GM12878 (cell line): ENCODE measurements around the gene LRP1B. TPM values are rescaled to one million over a fixed set of nuclear protein-coding genes. Genes with fewer than 3 reads are reported as not detected.

Experiments
- ATAC-seq: fragments of 200-7000 bp; cut with Tn5 transposase; 3 replicates; pipeline ENCODE4 v1.9.1; 2020; ENCODE audit warnings: mild to moderate bottlenecking, moderate library complexity
- BruUV-seq: library from RNA; stranded (reverse); fragments of 400-500 nt; replicated peaks from 2 replicates; lab custom pipeline; 2021; lab: Mats Ljungman, UMichigan
- CTCF ChIA-PET: fragments of 300-600 bp; sonication (Branson Sonifier 250); formaldehyde crosslinking; extraction: SDS; loops from one replicate; lab custom pipeline; 2021; ENCODE audit warnings: inconsistent platforms; lab: Yijun Ruan, JAX
- POLR2A ChIA-PET: fragments of 350-600 bp; formaldehyde crosslinking; extraction: SDS; loops from one replicate; lab custom pipeline; 2021; ENCODE audit warnings: inconsistent platforms; lab: Charles Lee
- RAD21 ChIA-PET: fragments of 300-600 bp; sonication (Branson Sonifier 250); formaldehyde crosslinking; loops from one replicate; lab custom pipeline; 2023; ENCODE audit warnings: antibody characterized with exemption; ENCODE audit not compliant: unreplicated experiment; lab: Charles Lee
- SMC1A ChIA-PET: fragments of 300-600 bp; sonication (Branson Sonifier 250); formaldehyde crosslinking; loops from one replicate; lab custom pipeline; 2023; ENCODE audit not compliant: unreplicated experiment, uncharacterized antibody; lab: Charles Lee
- DNase-seq: peaks from one replicate; pipeline ENCODE4 v3.0.0-alpha.2; 2011; ENCODE audit warnings: low read depth, low spot score
- FAIRE-seq: peaks from 3 replicates; lab custom pipeline; 2011; peaks lifted over from hg19 to GRCh38; lab: Jason Lieb, UNC
- H2AFZ ChIP-seq: 2 replicates; pipeline ENCODE4 v1.6.0; 2011; ENCODE audit warnings: low read depth, low read length, control low read depth; ENCODE audit not compliant: control insufficient read depth
- H3K27ac ChIP-seq: 2 replicates; pipeline ENCODE4 v1.5.1; 2011; ENCODE audit warnings: control low read depth; ENCODE audit not compliant: control insufficient read depth, insufficient read depth
- H3K27me3 ChIP-seq, 2 experiments: replicated peaks in 1 of 2; 2 replicates each; pipeline versions ENCODE4 v1.6.0 to v1.6.1; 2011; ENCODE audit warnings: low read length in 1 of 2; ENCODE audit not compliant: control insufficient read depth in 2 of 2, insufficient read depth in 2 of 2
- H3K36me3 ChIP-seq, 2 experiments: 2 replicates each; pipeline ENCODE4 v1.5.1; 2011; ENCODE audit warnings: low read length in 1 of 2; ENCODE audit not compliant: control insufficient read depth in 2 of 2, insufficient read depth in 2 of 2
- H3K4me1 ChIP-seq: 2 replicates; pipeline ENCODE4 v1.6.1; 2011; ENCODE audit warnings: mild to moderate bottlenecking, low read length, moderate library complexity, mixed read lengths; ENCODE audit not compliant: control insufficient read depth, insufficient read depth
- H3K4me2 ChIP-seq: 2 replicates; pipeline ENCODE4 v1.6.0; 2011; ENCODE audit warnings: control low read depth; ENCODE audit not compliant: control insufficient read depth, insufficient read depth
- H3K4me3 ChIP-seq: fragments of 200-600 bp; sonication (generic); 2 replicates; pipeline ENCODE4 v1.5.1; 2016
- H3K79me2 ChIP-seq: 2 replicates; pipeline ENCODE4 v1.6.0; 2011; ENCODE audit warnings: low read length; ENCODE audit not compliant: control insufficient read depth, insufficient read depth
- H3K9ac ChIP-seq: 2 replicates; pipeline ENCODE4 v1.8.0; 2011; ENCODE audit warnings: low read length, control low read depth, mixed read lengths; ENCODE audit not compliant: control insufficient read depth, insufficient read depth
- H3K9me3 ChIP-seq: replicated peaks from 3 replicates; pipeline ENCODE4 v1.5.1; 2011; ENCODE audit warnings: mild to moderate bottlenecking, low read length; ENCODE audit not compliant: control insufficient read depth, insufficient read depth
- H4K20me1 ChIP-seq: 2 replicates; pipeline ENCODE4 v1.6.0; 2011; ENCODE audit not compliant: control insufficient read depth, insufficient read depth
- CBFB ChIP-seq: IDR thresholded peaks from 2 replicates; pipeline ENCODE4 v1.6.1; 2016; ENCODE audit warnings: antibody characterized with exemption, low read depth
- CHD1 ChIP-seq: IDR thresholded peaks from 2 replicates; pipeline ENCODE4 v1.6.1; 2012; ENCODE audit warnings: low read depth, low read length, improper control_type of control experiment
- ESRRA ChIP-seq: IDR thresholded peaks from 2 replicates; pipeline ENCODE4 v1.6.1; 2012; ENCODE audit warnings: mild to moderate bottlenecking, low read length, improper control_type of control experiment
- EZH2 ChIP-seq: IDR thresholded peaks from 2 replicates; pipeline ENCODE4 v1.6.1; 2012; ENCODE audit warnings: low read depth, mild to moderate bottlenecking, control low read depth, inconsistent platforms, low read length, borderline replicate concordance; ENCODE audit not compliant: control insufficient read depth
- IRF4 ChIP-seq: IDR thresholded peaks from 2 replicates; pipeline ENCODE4 v1.6.1; 2011; ENCODE audit warnings: low read depth, low read length
- JUNB ChIP-seq: IDR thresholded peaks from 2 replicates; pipeline ENCODE4 v1.6.1; 2016; ENCODE audit warnings: antibody characterized with exemption, mild to moderate bottlenecking
- MYB ChIP-seq: fragments of 150-350 bp; IDR thresholded peaks from 2 replicates; pipeline ENCODE4 v1.6.1; 2014; ENCODE audit warnings: mild to moderate bottlenecking, low read depth, low read length, borderline replicate concordance
- NR2C2 ChIP-seq: IDR thresholded peaks from 2 replicates; pipeline ENCODE4 v1.6.1; 2011; ENCODE audit warnings: borderline replicate concordance, low read depth; ENCODE audit not compliant: control insufficient read depth, insufficient read length
- NR2F1 ChIP-seq: fragments of 450-650 bp; conservative IDR thresholded peaks from 2 replicates; pipeline ENCODE4 v1.6.1; 2017; ENCODE audit warnings: mild to moderate bottlenecking
- PML ChIP-seq: IDR thresholded peaks from 2 replicates; pipeline ENCODE4 v1.6.1; 2012; ENCODE audit warnings: low read length, inconsistent platforms
- RBBP5 ChIP-seq: fragments of 200-600 bp; sonication (generic); conservative IDR thresholded peaks from 2 replicates; pipeline ENCODE4 v1.6.1; 2016
- SMAD1 ChIP-seq: fragments of 450-650 bp; IDR thresholded peaks from 2 replicates; pipeline ENCODE4 v1.6.1; 2018; ENCODE audit warnings: mild to moderate bottlenecking, low read depth; ENCODE audit not compliant: partially characterized antibody
- SMC3 ChIP-seq: IDR thresholded peaks from 2 replicates; pipeline ENCODE4 v1.6.1; 2011; ENCODE audit warnings: low read length, improper control_type of control experiment, borderline replicate concordance
- SREBF2 ChIP-seq: IDR thresholded peaks from 2 replicates; pipeline ENCODE4 v1.6.1; 2012; ENCODE audit warnings: mild to moderate bottlenecking, low read length
- STAT1 ChIP-seq: fragments of 450-650 bp; conservative IDR thresholded peaks from 2 replicates; pipeline ENCODE4 v1.6.1; 2014; ENCODE audit warnings: antibody characterized with exemption, mild to moderate bottlenecking
- TAF1 ChIP-seq: IDR thresholded peaks from 2 replicates; pipeline ENCODE4 v1.6.1; 2011; ENCODE audit warnings: mild to moderate bottlenecking, low read depth, low read length, borderline replicate concordance
- TARDBP ChIP-seq: IDR thresholded peaks from 2 replicates; pipeline ENCODE4 v1.6.1; 2016; ENCODE audit warnings: borderline replicate concordance
- ZBED1 ChIP-seq: IDR thresholded peaks from 2 replicates; pipeline ENCODE4 v1.6.1; 2016; ENCODE audit warnings: borderline replicate concordance
- ZNF592 ChIP-seq: fragments of 450-650 bp; IDR thresholded peaks from 2 replicates; pipeline ENCODE4 v1.6.1; 2017; ENCODE audit warnings: mild to moderate bottlenecking, moderate library complexity
- WGBS: methylation state at CpG from one replicate; pipeline ENCODE4 v1.1.6; 2016; ENCODE audit warnings: low lambda C conversion rate; ENCODE audit not compliant: insufficient replicate concordance, insufficient coverage; ENCODE audit errors: missing lambda C conversion rate; 5-methylcytosine and 5-hydroxymethylcytosine counted together
- in situ Hi-C: fragments of 300-500 bp; cut with MboI; formaldehyde crosslinking; loops from 9 replicates; pipeline ENCODE4 v1.14.3; 2018; ENCODE audit warnings: mixed read lengths
- intact Hi-C: fragments of 100-400 bp; cut with micrococcal nuclease; formaldehyde crosslinking; loops from one replicate; pipeline ENCODE4 v1.14.2; 2022; ENCODE audit not compliant: unreplicated experiment
- polyA plus RNA-seq, 11 experiments: library from polyadenylated mRNA; depleted of rRNA in 4 of 11; unstranded in 6 of 11; stranded (reverse) in 5 of 11; fragments of >200 nt; fragmentation: Nextera tagmentation in 4 of 11; fragmentation: Illumina TruSeq in 1 of 11; extraction: Ambion mirVana in 4 of 11; extraction: Trizol in 1 of 11; gene quantifications; 1 replicate in 1 of 11; 2 replicates in 10 of 11; pipeline versions ENCODE4 v1.2.1 to v1.2.3, GENCODE V29; 2011 to 2016; ENCODE audit warnings: inconsistent platforms in 2 of 11, missing spikeins in 2 of 11, low read depth in 1 of 11
- total RNA-seq, 4 experiments: library from RNA; depleted of rRNA in 3 of 4; stranded (reverse); fragments of >200 nt in 3 of 4; fragmentation: Illumina TruSeq in 1 of 4; extraction: Trizol in 1 of 4; gene quantifications; 2 replicates each; pipeline versions ENCODE4 v1.2.1 to v1.2.3, GENCODE V29; 2013 to 2021

LRP1B gene
- total and polyA plus RNA-seq, 10 of the 15 experiments (the other 5 are each of a cell fraction or from before 2014, with no cell fraction given), result under 0.01 to 0.06 (median 0.03) TPM; not detected in 5

DNA sequence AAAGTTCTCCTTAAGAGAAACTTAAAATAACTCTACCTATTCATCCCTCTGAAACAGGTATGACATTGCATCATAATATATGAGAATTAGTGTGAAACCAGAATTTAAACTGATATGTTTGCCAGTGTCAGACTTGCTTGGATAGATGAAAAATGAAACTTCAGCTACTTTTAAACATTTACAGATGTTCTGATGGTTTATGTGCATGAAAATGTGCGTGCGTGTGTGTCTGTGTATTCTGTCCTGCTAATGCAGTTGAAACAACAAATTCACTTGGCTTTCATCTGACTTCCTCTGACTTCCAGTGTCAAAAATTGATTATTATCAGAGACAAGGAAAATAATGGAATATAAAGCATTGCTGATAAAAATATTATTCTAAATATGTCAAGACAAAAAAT lies 719.4 kb downstream of the LRP1B start:
- in situ Hi-C loops, result no loop called here
- intact Hi-C loops, result no loop called here
- H3K9ac ChIP-seq, result no peak overlapping the region
- H3K9me3 ChIP-seq, result no peaks in the 10 kb centered on the region
- ChIA-PET CTCF (no interaction called here), POLR2A (no interaction called here), RAD21 (no interaction called here), SMC1A (no interaction called here)
- TF ChIP-seq CBFB, result no peak
- TF ChIP-seq CHD1, result no peak
- TF ChIP-seq EZH2, result no peak
- TF ChIP-seq TARDBP, result no peak
- TF ChIP-seq SMAD1, result no peak
- TF ChIP-seq ZBED1, result no peak
- TF ChIP-seq SREBF2, result no peak
- TF ChIP-seq PML, result no peak
- TF ChIP-seq NR2F1, result no peak
- no peak for TF ChIP-seq ESRRA
- TF ChIP-seq NR2C2, result no peak
- DNase-seq (no peak), FAIRE-seq (no peak), ATAC-seq (no peak)
- H4K20me1 ChIP-seq, result no peaks in the 10 kb centered on the region
- no peaks in the 10 kb centered on the region for H3K27me3 ChIP-seq
- H3K36me3 ChIP-seq, result no peaks in the 10 kb centered on the region
- H3K4me3 ChIP-seq, result no peak overlapping the region
- H3K27ac ChIP-seq, result no peak overlapping the region
- H3K4me1 ChIP-seq, result no peaks in the 10 kb centered on the region
- H3K4me2 ChIP-seq, result no peak overlapping the region
- no peaks in the 10 kb centered on the region for H3K79me2 ChIP-seq
- no peak overlapping the region for H2AFZ ChIP-seq
- WGBS, result 51% methylated on average over 2 of the region's 2 CpGs
- no TSS peak for BruUV-seq

DNA sequence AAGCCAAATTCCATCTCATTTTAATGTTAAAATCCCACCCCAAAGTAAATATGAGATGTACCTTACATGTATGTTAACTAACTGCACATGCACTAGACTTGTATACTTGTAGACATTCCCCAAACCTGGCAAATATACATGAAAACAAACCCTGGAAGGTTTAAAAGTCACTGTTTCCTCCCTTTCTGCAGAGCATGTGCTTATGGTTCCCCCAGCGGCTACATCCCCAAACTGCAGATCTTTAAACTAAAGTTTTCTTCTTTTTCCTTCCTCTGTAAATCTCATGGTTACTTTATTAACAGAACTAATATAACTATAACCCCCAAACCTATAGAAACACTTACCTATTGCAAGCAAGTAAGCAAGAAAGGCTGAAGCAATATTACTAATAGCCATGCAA lies 731.5 kb downstream of the LRP1B start:
- no TSS peak for BruUV-seq
- no peak overlapping the region for H3K27ac ChIP-seq
- FAIRE-seq (no peak), ATAC-seq (peak; percentile 77), DNase-seq (no peak)
- H2AFZ ChIP-seq, result peak overlapping the region; percentile 9; the same call in 1 of the 2 replicates
- 33% methylated on average over 1 of the region's 1 CpG for WGBS
- RAD21 ChIA-PET, result no interaction called here
- no peaks in the 10 kb centered on the region for H3K27me3 ChIP-seq
- H3K9ac ChIP-seq, result no peak overlapping the region
- in situ Hi-C loops, result no loop called here
- CTCF ChIA-PET, result interaction anchor here (0.9 kb wide), 1 partner anchor 536 kb away, joined by 3 read pairs; no protein-coding TSS in a partner anchor
- no peaks in the 10 kb centered on the region for H3K4me1 ChIP-seq
- no peak overlapping the region for H3K4me3 ChIP-seq
- SMC1A ChIA-PET, result no interaction called here
- H3K9me3 ChIP-seq, result no peaks in the 10 kb centered on the region
- no peaks in the 10 kb centered on the region for H4K20me1 ChIP-seq
- intact Hi-C loops, result no loop called here
- no peak overlapping the region for H3K4me2 ChIP-seq
- POLR2A ChIA-PET, result no interaction called here
- H3K36me3 ChIP-seq, result no peaks in the 10 kb centered on the region
- H3K79me2 ChIP-seq, result no peaks in the 10 kb centered on the region
- TF ChIP-seq MYB (no peak), ZNF592 (no peak), RBBP5 (no peak), JUNB (no peak), SMC3 (0 out of 2 replicates have a peak, but pooled peaks have one; percentile 11), STAT1 (no peak), IRF4 (no peak), TAF1 (no peak), ZBED1 (no peak)
